ENCODE measurements around the gene E2F1.

- TF ChIP-seq, protein P1, sequence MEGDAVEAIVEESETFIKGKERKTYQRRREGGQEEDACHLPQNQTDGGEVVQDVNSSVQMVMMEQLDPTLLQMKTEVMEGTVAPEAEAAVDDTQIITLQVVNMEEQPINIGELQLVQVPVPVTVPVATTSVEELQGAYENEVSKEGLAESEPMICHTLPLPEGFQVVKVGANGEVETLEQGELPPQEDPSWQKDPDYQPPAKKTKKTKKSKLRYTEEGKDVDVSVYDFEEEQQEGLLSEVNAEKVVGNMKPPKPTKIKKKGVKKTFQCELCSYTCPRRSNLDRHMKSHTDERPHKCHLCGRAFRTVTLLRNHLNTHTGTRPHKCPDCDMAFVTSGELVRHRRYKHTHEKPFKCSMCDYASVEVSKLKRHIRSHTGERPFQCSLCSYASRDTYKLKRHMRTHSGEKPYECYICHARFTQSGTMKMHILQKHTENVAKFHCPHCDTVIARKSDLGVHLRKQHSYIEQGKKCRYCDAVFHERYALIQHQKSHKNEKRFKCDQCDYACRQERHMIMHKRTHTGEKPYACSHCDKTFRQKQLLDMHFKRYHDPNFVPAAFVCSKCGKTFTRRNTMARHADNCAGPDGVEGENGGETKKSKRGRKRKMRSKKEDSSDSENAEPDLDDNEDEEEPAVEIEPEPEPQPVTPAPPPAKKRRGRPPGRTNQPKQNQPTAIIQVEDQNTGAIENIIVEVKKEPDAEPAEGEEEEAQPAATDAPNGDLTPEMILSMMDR (IDR thresholded peaks at IDR 0.05): no peak
- TF ChIP-seq POLR2A (IDR thresholded peaks at IDR 0.05): no peak
Observed at GRCh38 chr20:33676652-33677645, 9.2 kb downstream of the E2F1 start.
